Stimulated activated CD4-positive, alpha-beta T cell treated with anti-CD3 and anti-CD28 coated beads, Interleukin-2, amount 100 ng/mL, for 4 hours (primary cell): ENCODE measurements around the gene MYCBP2.
"Not testable (repeated sequence)": the region's sequence is repeated elsewhere in the genome, so short reads cannot be mapped to it uniquely, and the experiment has no call there.

ENCODE experiments used
- DNase-seq: peaks from one replicate; pipeline ENCODE4 v3.0.0-alpha.2; 2020; ENCODE audit warnings: low read depth

The MYCBP2 gene, protein sequence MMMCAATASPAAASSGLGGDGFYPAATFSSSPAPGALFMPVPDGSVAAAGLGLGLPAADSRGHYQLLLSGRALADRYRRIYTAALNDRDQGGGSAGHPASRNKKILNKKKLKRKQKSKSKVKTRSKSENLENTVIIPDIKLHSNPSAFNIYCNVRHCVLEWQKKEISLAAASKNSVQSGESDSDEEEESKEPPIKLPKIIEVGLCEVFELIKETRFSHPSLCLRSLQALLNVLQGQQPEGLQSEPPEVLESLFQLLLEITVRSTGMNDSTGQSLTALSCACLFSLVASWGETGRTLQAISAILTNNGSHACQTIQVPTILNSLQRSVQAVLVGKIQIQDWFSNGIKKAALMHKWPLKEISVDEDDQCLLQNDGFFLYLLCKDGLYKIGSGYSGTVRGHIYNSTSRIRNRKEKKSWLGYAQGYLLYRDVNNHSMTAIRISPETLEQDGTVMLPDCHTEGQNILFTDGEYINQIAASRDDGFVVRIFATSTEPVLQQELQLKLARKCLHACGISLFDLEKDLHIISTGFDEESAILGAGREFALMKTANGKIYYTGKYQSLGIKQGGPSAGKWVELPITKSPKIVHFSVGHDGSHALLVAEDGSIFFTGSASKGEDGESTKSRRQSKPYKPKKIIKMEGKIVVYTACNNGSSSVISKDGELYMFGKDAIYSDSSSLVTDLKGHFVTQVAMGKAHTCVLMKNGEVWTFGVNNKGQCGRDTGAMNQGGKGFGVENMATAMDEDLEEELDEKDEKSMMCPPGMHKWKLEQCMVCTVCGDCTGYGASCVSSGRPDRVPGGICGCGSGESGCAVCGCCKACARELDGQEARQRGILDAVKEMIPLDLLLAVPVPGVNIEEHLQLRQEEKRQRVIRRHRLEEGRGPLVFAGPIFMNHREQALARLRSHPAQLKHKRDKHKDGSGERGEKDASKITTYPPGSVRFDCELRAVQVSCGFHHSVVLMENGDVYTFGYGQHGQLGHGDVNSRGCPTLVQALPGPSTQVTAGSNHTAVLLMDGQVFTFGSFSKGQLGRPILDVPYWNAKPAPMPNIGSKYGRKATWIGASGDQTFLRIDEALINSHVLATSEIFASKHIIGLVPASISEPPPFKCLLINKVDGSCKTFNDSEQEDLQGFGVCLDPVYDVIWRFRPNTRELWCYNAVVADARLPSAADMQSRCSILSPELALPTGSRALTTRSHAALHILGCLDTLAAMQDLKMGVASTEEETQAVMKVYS (N-terminal part only)

DNA sequence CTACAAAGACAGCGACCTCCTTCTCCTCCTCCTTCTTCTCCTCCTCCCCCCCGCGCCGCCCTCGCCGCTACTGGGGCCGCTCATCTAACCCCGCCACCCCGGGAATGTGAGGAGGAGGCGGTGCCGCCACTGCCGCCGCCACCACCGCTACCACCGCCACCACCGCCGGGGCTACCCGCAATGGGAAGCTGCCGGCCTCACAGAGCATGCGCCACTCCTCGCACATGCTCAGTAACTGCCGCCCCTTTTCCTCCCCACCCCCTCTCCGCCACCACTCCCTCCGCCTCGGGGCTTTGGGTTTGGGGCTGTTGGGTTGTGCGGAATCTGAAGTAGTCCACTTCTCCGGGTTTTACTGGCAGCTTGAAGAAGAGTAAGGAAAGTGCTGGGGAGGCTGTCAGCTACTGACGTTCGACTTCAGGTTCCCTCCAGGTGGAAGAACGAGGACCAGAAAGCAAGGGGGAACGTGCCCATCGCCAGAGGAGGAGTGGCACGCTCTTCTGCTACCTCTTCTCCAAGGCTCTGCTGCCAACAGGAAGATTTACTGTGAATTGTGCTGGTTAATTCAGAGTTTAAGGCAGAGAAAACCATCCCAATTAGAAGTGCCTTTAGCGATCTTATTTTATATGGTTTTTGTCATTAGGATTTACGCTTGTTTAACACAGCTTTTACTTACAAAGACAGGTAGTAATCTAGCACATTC, at the start of gene MYCBP2:
TSS of gene MYCBP2 (minus strand) at position 190 of the 700 bp plus-strand sequence. CDS start 319 bp downstream, outside the sequence.
- DNase-seq: peak; percentile 98

DNA sequence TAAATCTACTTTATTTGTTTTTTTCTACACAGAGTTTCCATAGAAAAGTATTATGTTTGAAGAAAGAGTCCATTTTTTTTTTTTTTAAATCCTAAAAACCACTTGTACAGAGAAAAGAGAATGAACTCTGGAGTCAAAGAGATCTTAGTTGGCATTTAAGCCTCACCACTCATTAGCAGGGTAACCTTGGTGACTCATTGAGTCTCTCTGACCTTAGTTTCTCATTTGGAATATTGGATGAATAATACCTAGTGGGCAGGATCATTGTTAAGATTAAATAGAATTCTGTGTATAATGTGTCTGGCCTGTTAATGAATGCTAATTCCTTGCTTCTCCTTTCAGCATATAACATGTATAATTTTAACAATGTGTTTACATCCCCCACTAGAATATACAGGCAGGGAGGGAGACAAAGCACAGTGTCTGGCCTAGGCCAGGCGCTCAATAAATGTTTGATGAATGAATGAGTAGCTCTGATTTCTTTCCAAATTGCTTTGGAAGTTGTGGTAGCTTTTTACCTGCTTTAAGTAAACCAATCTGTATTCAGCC, 48.7 kb upstream of the MYCBP2 start:
- DNase-seq: no peak

DNA sequence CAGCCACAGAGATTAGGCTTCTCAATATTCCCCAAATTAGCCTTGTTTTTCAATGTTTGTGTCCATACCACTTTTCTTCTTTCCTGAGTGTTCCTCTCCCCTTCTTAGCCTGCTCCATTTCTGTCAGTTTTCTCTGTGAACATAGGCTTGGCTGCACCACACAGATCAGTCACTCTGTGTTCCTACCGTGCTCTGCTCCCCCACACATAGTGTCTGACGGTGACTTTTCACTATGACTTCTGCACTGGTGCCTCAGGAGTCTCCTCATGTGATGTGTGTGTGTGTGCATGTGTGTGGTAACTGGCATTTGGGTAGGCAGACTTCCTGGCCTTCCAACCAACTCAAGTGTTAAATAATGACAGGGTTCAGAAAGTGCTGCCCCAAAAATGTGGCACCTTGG, 47.9 kb upstream of the MYCBP2 start:
- DNase-seq: no peak

DNA sequence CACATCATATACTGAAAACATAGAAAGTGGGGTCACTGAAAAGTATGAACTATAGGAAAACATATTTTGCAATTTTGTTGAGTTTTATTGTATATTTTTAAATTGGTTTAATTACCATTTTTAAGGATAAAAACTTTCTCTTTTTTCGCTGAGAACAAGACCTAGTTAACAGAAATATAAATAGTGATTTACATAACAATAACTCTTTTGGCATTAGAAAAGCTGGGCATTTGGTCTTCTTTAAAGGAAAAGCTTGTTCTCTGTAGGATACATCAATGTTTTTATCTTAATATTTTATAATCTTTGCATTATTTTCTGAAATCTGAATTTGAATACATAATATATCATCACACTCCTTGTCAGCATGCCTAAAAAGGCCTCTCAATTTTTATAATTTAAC, 47.4 kb upstream of the MYCBP2 start:
- no peak for DNase-seq

DNA sequence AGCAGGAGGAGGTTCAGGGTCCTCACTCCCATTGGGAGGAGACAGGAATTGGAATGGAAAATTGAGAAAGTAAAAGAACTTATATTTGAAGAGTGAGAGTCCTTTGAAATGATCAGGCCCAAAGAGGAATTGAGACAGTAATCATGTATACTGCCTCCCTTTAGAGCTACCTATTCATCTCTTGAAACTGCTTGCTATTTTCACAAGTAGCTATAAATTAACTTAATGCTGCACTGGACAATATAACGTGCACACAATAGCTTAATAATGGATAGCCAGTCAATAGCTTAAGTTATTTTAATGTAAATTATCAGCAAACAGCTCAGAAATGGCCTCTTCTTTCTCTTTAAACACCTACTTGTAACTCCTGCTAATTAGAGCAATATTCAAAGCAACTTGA, 46.6 kb upstream of the MYCBP2 start:
- no peak for DNase-seq

DNA sequence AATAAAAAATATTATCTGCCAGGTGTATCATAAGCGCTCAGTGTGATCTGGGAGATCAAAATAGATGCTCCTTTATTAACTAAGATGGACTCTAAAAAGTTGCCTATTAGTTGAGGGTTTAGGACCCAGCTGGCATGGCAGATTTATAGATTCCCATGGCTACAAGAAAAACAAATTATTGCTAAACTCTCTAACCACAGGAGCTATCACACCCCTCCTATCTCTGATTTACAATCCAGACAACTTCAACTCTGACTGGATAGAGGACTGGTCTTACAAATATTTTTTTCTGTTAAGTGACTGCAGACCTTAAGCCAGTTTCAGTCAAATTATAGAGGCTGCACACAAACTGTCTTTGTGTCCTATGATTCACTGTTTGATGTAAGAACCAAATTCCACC, 45.4 kb upstream of the MYCBP2 start:
- no peak for DNase-seq

DNA sequence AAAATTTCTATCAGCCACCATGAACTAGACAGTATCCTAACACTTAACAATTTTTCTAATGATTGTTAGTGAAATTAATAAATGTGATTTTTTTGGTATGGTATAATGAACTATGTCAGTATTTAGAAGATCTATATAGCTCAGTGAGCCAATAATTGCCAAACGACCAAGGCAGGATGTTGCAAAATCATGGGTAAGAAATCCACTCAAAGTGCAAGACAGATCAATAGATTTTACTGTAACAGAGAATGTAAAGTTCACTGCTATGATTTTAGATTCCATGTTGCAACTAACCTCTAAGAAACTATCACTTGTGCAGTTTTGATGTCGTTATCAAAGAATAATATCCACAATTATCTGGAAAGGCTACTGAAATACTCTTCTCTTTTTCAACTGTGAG, 44.0 kb upstream of the MYCBP2 start:
- DNase-seq: no peak

DNA sequence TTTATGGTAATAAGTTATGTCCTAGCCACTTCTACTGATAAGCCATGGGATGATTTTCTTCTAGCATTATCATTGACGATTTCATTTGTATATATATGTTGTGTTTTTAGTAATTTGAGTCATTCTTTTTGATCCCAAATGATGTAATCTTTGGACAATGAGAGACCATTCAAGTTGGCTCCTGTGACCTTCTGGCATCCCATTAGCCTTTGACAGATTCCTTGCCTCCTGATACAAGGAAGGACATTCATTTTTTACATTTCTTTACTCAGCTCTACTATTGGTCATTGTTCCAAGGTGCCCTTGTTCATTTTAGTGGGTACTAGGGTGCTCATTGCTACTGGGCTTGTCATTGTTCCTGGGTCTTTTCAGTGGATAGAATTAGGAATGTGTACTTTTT, 35.3 kb upstream of the MYCBP2 start:
- DNase-seq: no peak

DNA sequence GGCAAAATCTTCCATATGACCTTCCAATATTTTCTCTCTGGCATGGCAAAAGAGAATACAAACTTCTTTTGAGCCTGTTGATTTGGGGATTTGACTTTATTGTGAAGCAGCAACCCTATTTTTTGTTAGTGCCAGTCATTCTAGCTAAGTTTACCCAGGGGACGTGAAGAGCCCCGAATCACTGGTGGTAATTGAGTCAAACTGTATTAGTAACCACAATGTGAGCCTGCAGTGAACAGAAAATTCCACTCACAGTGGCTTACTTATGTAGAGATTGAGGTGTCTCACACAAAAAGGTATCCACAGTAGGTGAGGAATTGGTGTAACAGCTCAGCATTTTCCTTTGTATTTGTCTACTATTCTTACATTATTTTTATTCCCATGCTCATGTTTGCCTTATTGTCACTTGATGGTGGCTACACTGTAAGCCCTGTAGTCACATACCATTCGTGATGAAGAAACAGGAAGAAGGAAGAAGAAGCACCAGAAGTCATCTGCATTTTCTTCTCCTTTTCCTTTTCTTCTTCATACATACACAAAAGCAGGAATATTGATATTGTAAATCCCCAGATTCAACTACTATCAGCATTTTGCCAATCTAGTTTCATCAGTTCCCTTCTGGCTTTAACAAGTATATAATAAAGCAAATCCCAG, 33.3 kb upstream of the MYCBP2 start:
- no peak for DNase-seq

DNA sequence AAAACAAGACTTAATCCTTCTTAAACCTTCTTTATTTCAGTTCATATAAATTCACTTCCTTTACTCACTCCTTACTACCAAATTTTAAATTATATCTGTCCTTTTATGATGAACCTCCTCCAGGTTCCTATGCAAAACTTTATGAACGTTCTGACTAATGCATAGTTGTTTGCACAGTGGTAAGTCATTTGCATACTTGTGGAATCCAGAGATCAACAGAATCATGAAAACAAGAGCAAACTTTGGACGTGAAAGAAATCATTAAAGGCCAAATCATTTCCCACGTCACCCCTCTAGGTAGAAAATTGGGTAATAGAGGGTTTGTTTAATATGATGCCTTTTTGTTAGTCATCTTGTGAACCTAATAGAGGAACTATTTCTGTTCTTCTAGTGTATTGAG, 32.3 kb upstream of the MYCBP2 start:
- no peak for DNase-seq

DNA sequence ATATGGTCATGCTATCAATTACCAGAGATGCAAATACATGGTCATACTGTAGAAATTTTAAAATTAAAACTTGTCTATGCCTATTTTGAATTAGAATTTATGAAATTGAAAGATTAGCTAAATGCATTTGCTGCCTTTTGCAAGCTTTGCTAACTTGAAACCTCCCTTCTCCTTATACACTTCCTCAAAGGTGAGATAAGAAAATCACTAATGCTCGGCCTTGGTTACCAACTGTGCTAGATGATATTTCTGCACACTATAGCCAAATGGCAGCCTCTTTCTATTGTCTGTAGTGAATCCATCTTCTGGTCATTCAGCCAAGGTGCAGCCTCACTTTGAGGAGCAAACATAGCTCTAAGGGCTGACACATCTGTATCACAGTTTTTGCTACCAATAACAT, 31.1 kb upstream of the MYCBP2 start:
- no peak for DNase-seq

DNA sequence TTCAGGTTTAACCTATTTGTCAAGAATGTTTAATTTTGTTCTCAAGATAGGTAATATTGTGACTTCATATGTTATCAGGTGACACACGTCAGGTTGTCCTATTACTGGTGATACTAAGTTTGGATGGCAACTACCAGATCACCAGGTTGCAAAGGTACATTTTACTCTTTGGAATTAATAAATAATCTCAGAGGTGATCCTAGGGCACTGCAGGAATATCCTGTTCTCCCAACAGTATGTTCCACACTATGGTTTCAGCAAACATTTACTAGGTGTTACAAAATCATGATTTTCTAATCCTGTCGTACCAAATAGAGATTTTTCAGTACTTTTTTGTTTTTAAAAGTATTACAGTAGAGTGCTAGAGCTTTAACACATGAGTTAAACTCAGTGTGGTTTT, 29.3 kb upstream of the MYCBP2 start:
- DNase-seq: no peak

DNA sequence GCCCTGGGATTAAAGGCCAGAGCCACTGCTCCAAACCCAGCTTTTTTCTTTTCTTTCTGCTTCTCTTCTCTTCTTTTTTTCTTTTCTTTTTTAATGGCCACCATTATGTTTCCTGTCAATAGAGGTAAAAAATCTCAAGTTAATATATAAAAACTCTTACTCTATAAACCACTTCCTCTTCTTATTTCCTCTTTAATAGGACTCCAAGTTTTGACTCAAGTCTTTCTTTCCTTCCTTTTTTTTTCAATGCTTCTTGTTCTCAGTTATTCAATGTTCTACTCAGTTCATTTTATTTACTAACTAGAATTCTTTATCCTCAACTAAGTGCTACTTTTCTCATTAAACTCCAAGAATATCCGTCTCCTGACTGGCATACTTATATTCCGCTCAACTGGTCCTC, 27.1 kb upstream of the MYCBP2 start:
- DNase-seq: no peak

DNA sequence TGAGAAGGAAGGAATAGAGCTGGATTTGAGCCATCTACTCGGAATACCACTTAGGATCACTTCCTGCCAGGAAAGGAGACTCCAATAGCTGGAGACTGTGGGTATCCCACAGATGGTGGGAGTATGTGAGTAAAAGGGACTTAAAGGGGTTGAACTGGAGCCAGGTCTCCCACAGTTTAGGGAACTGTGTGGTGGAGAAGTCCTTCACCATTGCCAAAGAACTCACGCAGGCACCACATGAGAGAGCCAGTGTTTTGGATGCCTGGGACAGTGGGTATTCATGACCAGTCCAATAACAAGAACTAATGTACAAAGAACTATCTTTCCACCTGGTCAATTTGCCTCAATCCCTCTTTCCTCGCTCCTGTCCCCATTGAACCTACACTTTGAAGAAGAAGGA, 24.4 kb upstream of the MYCBP2 start:
- no peak for DNase-seq

DNA sequence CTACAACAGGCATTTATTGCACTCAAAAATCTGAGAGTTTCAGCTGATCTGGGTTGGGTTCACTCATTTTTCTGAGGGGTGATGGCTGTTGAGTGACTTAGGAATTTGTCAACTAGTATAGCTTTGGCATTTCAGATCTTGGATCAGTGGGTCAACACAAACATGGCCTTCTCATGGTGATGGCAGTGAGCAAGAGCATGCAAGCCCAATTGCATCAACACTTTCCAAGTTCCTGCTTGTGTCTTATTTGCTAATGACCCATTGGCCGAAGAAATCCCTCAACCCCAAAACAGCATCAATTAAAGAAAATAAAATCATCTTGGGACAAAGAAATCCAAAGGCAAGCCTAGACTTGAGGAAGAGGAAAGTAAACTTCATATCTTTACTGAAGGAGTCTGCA, 23.9 kb upstream of the MYCBP2 start:
- no peak for DNase-seq

DNA sequence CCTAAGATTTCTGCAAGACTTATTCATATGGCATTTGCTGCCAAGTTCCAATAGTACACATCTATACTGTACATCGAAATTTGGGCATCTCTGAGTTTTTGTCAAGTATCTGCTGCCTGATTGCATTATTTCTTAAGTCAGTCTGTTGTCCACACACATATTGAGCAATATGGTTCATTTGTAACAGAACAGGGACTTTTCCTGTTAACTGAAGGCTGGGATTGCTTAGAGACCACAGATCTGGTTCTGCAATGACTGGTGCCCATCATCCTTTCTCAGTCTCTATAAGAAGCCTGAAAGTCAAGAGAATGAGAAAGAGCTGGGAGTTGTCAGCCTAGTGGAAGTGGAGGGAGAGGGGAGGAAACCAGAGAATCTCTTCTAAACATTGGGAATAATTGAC, 22.5 kb upstream of the MYCBP2 start:
- DNase-seq: no peak

DNA sequence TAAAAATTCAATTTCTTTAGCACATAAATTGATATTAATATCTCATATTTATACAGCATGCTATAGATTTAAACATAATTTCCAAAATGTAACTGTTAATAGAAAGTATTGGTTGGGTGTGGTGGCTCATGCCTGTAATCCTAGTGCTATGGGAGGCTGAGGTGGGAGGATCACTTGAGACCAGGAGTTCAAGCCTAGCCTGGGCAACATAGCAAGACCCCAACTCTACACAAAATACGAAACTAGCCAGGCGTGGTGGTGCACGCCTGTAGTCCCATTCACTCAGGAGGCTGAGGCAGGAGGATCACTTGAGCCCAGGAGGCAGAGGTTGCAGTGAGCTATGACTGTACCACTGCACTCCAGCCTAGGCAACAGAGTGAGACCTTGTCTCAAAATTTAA, 20.5 kb upstream of the MYCBP2 start:
- DNase-seq: not testable (repeated sequence)

DNA sequence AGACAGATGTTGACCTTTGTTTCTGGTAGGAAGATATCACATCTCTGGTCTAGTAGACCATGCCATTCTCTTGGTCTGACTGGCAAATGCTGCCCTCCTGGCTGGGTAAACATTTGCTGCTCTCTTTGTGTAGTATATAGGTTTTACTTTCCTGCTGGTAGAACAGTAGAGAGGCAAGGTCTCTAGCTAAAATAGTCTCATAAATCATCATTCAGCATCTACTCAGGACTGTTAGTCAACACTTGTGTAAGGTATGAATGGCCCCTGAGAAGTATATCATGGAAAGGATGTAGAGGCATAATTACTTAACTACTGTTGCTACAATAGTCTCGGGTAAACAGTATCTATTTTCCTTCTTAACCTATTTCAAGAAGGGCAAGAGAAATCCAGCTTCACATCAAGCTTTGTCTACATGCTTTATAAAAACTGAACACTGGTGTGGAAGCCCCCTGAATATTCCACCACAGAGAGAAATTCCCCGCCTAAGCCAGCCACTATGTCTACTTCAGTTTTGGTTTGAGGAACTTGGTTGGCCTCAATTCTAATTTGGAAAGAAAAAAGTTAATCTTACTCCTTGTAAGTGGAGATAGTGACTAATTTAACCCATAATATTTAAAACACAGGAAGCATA, 18.4 kb upstream of the MYCBP2 start:
- no peak for DNase-seq

DNA sequence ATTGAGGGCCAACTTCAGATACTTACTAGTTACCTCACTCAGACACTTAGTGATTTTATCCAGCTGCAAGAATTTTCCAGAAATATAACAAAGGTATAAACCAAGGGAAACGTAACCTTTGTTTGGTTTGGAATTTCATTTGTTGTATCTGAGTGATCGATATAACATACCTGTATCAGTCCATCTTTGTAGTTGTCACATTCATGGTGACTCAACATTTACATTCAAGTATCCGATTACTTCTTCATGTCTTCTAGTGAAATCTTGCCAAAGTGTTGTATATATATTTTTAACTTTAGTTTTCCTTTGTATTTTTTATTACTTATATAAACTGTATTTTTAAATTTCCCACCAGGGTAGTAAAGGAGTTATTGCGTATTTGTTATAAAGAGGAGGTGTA, 16.9 kb upstream of the MYCBP2 start:
- no peak for DNase-seq

DNA sequence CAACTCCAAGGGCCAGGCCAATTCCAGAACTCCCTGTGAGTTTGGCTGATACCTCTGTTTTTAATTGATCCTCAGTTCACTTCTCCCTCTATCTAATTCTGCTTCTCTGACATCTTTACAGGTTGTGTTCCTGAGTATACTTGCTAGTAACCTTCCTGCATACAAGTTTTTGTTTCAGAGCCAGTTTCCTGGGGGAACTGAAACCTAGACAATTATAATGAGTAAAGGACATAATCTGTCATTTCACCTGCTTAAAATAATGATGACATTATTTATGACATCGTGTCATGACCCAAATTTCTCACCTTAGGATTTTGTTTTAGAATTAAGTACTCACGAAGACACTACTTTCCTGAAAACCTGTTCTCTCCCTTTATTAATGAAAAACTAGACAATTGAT, 12.5 kb upstream of the MYCBP2 start:
- no peak for DNase-seq

DNA sequence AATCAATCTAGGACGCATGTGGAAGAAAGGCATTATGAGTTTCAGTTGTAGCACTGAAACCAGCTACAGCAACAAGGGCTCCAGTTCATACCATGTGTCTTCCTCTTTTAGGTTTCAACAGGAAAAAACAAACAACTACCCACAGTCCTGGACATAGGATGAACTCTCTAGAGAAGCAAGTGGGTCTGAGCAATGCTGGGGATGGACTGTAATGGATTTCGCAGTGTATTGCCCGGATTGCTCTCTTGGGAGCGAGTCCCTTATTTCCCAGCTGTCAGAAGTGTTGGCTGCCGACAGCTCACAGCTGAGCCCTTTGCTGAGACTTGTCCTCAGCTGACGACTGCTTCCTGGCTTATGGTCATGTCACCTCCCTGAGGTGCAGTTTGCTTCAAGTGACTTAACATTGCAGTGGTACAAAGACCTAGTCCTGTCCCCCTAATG, 12.1 kb upstream of the MYCBP2 start:
- DNase-seq: no peak
